Lower leg skin (tissue), 4 donors: ENCODE results near the gene DUSP15. TPM values are rescaled to one million over a fixed set of nuclear protein-coding genes. Genes with fewer than 3 reads are reported as not detected.

Experiments
- DNase-seq, 2 donors: peaks; one replicate each; pipeline ENCODE4 v3.0.0-alpha.2; 2019; ENCODE audit warnings: low spot score in 2 of 2
- H3K4me3 ChIP-seq: fragments of 200-600 bp; sonication (generic); 2 replicates; pipeline ENCODE4 v1.5.1; 2017; ENCODE audit warnings: mild to moderate bottlenecking, low read depth; ENCODE audit not compliant: poor library complexity, severe bottlenecking
- POLR2A ChIP-seq, 2 donors: fragments of 450-650 bp; IDR thresholded peaks; one replicate each; pipeline ENCODE4 v1.6.1; 2016 to 2017; ENCODE audit warnings: antibody characterized with exemption in 2 of 2, mild to moderate bottlenecking in 1 of 2, moderate library complexity in 1 of 2
- WGBS, 2 donors: methylation state at CpG; one replicate each; pipeline ENCODE4 v1.1.5; 2018; 5-methylcytosine and 5-hydroxymethylcytosine counted together
- intact Hi-C: fragments of 100-400 bp; cut with DNase I; formaldehyde crosslinking; loops from one replicate; pipeline ENCODE4 v1.15.0; 2023; ENCODE audit warnings: low total_unique reads
- total RNA-seq, 4 donors: library from RNA; depleted of rRNA; stranded (reverse); fragments of >200 nt; gene quantifications; one replicate each; pipeline ENCODE4 v1.1.0, GENCODE V29; 2016
- TF ChIP-seq, protein P1 (sequence below), 3 donors: fragments of 450-650 bp; IDR thresholded peaks; one replicate each; pipeline ENCODE4 v1.5.1; 2016; ENCODE audit warnings: antibody characterized with exemption in 3 of 3, mild to moderate bottlenecking in 3 of 3, moderate library complexity in 2 of 3

Gene DUSP15
- total RNA-seq, 4 donors from 2014 or later, result 1.5 TPM; not detected in 3

DNA sequence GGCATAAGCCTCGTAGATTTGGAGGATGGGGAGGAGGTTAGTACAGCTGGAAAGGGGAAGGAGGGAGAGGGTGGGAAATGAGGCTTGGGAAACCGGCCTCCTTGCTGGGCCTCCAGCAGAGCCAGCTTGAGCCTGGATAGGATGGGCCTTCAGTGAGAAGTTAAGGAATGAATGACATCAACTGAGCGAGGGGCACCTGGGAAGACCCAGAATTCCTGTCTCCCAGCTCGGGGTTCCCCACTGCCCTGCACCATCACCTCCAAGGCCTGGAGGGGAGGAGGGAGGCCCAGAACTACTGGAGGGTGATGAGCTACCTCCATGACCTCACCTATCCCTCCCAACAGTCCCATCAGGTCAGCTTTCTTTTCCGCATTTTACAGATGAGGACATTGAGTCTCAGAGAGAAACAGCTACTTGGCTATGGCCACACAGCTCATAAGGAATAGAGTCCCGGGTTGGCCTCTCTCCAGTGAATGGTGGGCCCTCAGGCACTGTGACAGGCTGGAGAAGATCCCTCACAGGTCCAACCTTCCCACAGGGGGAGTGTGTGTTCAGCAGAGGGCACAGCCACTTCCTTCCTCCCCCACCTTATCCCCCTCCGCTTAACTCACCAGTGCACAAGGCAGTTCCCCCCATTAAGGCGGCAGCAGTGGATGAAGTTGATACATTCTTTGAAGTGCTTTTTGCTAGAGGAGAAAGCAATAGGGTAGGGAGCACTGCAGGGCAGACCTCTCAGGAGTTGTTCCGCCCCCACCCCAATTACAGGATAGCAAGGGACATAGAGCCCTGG lies 6.8 kb downstream of the DUSP15 start:
- intact Hi-C loops, result no loop called here
- WGBS, 2 donors, result 88 to 93% methylated on average over 9 of the region's 9 CpGs
- peak in 1 of 2 donors; percentile 58 for DNase-seq
- no peak overlapping the region for H3K4me3 ChIP-seq
- TF ChIP-seq, protein P1, sequence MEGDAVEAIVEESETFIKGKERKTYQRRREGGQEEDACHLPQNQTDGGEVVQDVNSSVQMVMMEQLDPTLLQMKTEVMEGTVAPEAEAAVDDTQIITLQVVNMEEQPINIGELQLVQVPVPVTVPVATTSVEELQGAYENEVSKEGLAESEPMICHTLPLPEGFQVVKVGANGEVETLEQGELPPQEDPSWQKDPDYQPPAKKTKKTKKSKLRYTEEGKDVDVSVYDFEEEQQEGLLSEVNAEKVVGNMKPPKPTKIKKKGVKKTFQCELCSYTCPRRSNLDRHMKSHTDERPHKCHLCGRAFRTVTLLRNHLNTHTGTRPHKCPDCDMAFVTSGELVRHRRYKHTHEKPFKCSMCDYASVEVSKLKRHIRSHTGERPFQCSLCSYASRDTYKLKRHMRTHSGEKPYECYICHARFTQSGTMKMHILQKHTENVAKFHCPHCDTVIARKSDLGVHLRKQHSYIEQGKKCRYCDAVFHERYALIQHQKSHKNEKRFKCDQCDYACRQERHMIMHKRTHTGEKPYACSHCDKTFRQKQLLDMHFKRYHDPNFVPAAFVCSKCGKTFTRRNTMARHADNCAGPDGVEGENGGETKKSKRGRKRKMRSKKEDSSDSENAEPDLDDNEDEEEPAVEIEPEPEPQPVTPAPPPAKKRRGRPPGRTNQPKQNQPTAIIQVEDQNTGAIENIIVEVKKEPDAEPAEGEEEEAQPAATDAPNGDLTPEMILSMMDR (IDR thresholded peaks at IDR 0.05), result no peak
- TF ChIP-seq POLR2A (IDR thresholded peaks at IDR 0.05), result no peak

DNA sequence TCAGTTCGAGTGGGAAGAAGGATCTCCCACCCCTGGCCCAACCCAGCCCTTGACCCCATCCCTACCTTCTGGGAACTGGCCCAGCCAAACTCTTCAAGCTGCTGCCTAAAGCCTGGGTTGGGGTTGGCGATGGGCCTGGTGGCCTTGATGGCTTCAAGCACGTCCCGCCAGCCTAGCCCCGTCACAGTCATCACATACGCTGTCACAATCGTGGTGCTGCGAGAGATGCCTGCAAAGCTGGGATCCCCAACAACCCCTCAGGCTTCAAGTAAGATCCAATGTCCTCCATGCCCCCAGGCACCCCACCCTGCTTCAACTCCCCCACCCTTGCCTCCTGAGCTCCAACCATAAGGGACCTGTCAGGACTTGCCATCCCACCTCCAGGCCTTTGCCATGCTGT lies 7.8 kb downstream of the DUSP15 start:
- 82 to 83% methylated on average over 8 of the region's 8 CpGs for WGBS, 2 donors
- no peak for TF ChIP-seq POLR2A (IDR thresholded peaks at IDR 0.05)
- TF ChIP-seq, protein P1 (IDR thresholded peaks at IDR 0.05), result no peak
- DNase-seq, result peak in 1 of 2 donors; percentile 79
- H3K4me3 ChIP-seq, result no peak overlapping the region
- intact Hi-C loops, result no loop called here

DNA sequence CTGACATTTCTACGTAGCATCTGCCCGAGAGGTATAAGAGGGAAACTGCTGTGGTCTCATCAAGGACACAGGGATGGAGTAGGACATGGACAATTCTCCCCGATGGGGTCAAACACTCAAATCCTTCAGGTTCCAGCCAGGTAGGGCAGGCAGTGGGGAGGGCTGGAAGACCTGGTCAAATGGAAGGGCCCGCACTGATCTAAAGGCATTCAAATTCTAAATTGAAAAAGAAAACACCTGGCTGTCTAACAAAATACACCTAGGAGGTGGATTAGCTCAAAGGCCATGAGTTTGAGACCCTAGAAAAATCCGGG lies 8.2 kb downstream of the DUSP15 start:
- no peak for TF ChIP-seq POLR2A (IDR thresholded peaks at IDR 0.05)
- TF ChIP-seq, protein P1 (IDR thresholded peaks at IDR 0.05), result no peak
- no peak overlapping the region for H3K4me3 ChIP-seq
- intact Hi-C loops, result no loop called here
- DNase-seq, result peak in 1 of 2 donors; percentile 59
- WGBS, 2 donors, result 74% methylated on average over 5 of the region's 5 CpGs

DNA sequence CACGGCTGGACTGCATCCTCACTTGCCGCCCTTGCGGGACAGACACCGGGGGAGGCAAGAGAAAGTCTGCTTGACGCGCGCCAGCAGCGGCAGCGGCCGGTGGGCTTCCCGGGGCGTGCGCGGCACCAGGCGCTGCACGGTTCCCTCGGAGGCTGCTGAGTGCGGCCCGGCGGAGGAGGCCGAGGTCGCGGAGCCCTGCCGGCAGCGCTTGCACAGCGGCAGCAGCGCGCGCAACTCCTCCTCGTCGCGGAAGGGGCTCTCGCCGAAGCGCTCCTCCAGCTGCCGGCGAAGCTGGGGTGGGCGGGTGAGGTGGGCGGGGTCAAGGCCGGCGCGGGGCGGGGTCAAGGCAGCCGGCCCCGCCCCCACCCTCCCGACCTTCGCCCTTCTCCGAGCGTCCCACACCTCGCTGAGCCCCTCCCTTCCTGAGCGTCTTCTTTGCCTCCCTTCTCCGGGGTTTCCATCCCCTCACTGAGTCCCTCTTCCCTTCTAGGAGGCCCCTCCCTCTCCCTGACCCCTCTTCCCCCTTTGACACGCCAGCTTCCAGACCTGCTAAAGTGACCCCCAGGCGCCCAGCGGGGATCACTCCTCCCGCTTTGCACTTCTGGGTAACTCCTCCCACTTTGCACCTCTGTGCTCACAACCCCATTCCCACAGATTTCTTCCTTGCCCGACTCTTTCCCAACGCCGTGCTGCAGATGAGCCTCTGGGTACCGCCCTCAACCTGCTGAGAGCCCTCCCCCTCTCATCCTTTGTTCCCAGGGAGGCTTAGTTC lies 8.8 kb downstream of the DUSP15 start:
- WGBS, 2 donors, result 9 to 15% methylated on average over 15 to 34 of the region's 60 CpGs
- TF ChIP-seq, protein P1 (IDR thresholded peaks at IDR 0.05), result no peak
- TF ChIP-seq POLR2A (IDR thresholded peaks at IDR 0.05), result no peak
- H3K4me3 ChIP-seq, result peak overlapping the region; percentile 21
- DNase-seq, result peak in 1 of 2 donors; percentile 86
- intact Hi-C loops, result no loop called here

DNA sequence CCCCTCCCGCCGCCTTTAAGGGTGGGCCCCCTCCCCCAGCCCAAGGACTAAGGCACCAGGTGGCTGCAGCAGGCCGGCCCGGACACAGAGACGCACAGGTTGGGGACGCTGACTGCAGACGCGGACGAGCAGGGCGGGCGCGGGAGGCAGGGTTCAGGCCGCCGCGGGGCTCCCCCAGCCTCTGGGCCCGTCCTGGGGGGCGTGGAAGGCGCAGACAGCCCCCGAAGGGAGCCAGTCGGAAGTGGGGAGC lies 9.3 kb downstream of the DUSP15 start:
- TF ChIP-seq POLR2A (IDR thresholded peaks at IDR 0.05), result no peak
- TF ChIP-seq, protein P1 (IDR thresholded peaks at IDR 0.05), result no peak
- H3K4me3 ChIP-seq, result peak overlapping the region; percentile 21
- DNase-seq, result no peak
- WGBS, 2 donors, result 0% methylated on average over 4 to 16 of the region's 20 CpGs
- intact Hi-C loops, result no loop called here
